ENCODE results near the gene RAC3.

The RAC3 gene

GRCh38 chr17:82021107-82021899 is 10.2 kb upstream of the RAC3 start:
- peaks cover 9% of the 10 kb centered on the region for H3K36me3 ChIP-seq (ENCODE audit: control insufficient read depth, insufficient read depth, low read length)
- H3K27ac ChIP-seq (ENCODE audit: low read depth, low read length, severe bottlenecking), result no peak overlapping the region
- no peaks in the 10 kb centered on the region for H3K9me3 ChIP-seq (ENCODE audit: control insufficient read depth, low read length)
- peaks cover 6% of the 10 kb centered on the region for H3K4me1 ChIP-seq (ENCODE audit: control insufficient read depth, insufficient read depth, low read length, poor library complexity, severe bottlenecking)
- WGBS, 2 experiments (ENCODE audit: insufficient coverage in 2 of 2), result 88 to 89% methylated on average over 19 to 21 of the region's 25 CpGs
- H3K4me3 ChIP-seq (ENCODE audit: extremely low read depth, insufficient read depth, low read length, poor library complexity, severe bottlenecking), result peak overlapping the region; percentile 84

- H3K36me3 ChIP-seq (ENCODE audit: control insufficient read depth, insufficient read depth, low read length), result peaks cover 9% of the 10 kb centered on the region
- H3K9me3 ChIP-seq (ENCODE audit: control insufficient read depth, low read length), result no peaks in the 10 kb centered on the region
- no peak overlapping the region for H3K27ac ChIP-seq (ENCODE audit: low read depth, low read length, severe bottlenecking)
- H3K4me1 ChIP-seq (ENCODE audit: control insufficient read depth, insufficient read depth, low read length, poor library complexity, severe bottlenecking), result peaks cover 6% of the 10 kb centered on the region
- H3K4me3 ChIP-seq (ENCODE audit: extremely low read depth, insufficient read depth, low read length, poor library complexity, severe bottlenecking), result peak overlapping the region; percentile 84
- 12 to 24% methylated on average over 8 to 9 of the region's 10 CpGs for WGBS, 2 experiments (ENCODE audit: insufficient coverage in 2 of 2)
Measured at GRCh38 chr17:82021900-82022309, 9.6 kb upstream of the RAC3 start.

GRCh38 chr17:82022310-82022980 is 9.0 kb upstream of the RAC3 start, which contains the start of gene CENPX:
TSS of gene CENPX (minus strand) at chr17:82022878. CDS start at chr17:82022861, 17 bp downstream.
- Histone ChIP-seq H3K27ac (ENCODE audit: low read depth, low read length, severe bottlenecking) (peak within 1 kb of the TSS; percentile 62), H3K9me3 (ENCODE audit: control insufficient read depth, low read length) (no peaks in the 10 kb centered on the region), H3K4me3 (ENCODE audit: extremely low read depth, insufficient read depth, low read length, poor library complexity, severe bottlenecking) (peak within 1 kb of the TSS; percentile 84), H3K36me3 (ENCODE audit: control insufficient read depth, insufficient read depth, low read length) (peaks cover 8% of the 10 kb centered on the region), H3K4me1 (ENCODE audit: control insufficient read depth, insufficient read depth, low read length, poor library complexity, severe bottlenecking) (peaks cover 6% of the 10 kb centered on the region)
- WGBS, 2 experiments (ENCODE audit: insufficient coverage in 2 of 2), result 0% methylated on average over 36 to 63 of the region's 64 CpGs

- Histone ChIP-seq H3K36me3 (ENCODE audit: control insufficient read depth, insufficient read depth, low read length) (peaks cover 6% of the 10 kb centered on the region), H3K27ac (ENCODE audit: low read depth, low read length, severe bottlenecking) (peak within 1 kb of the TSS; percentile 62), H3K4me3 (ENCODE audit: extremely low read depth, insufficient read depth, low read length, poor library complexity, severe bottlenecking) (peak within 1 kb of the TSS; percentile 84), H3K4me1 (ENCODE audit: control insufficient read depth, insufficient read depth, low read length, poor library complexity, severe bottlenecking) (peaks cover 6% of the 10 kb centered on the region), H3K9me3 (ENCODE audit: control insufficient read depth, low read length) (no peaks in the 10 kb centered on the region)
- WGBS, 2 experiments (ENCODE audit: insufficient coverage in 2 of 2), result 0% methylated on average over 22 to 26 of the region's 42 CpGs
Measured at GRCh38 chr17:82022981-82023446, 8.5 kb upstream of the RAC3 start, which contains the start of gene LRRC45. TSS of gene LRRC45 (plus strand) at chr17:82023305. CDS start at chr17:82023644, 339 bp downstream.

GRCh38 chr17:82023447-82024241 is 7.8 kb upstream of the RAC3 start:
- H3K36me3 ChIP-seq (ENCODE audit: control insufficient read depth, insufficient read depth, low read length), result peaks cover under 1% of the 10 kb centered on the region
- peaks cover 6% of the 10 kb centered on the region for H3K4me1 ChIP-seq (ENCODE audit: control insufficient read depth, insufficient read depth, low read length, poor library complexity, severe bottlenecking)
- peak overlapping the region; percentile 63 for H3K4me3 ChIP-seq (ENCODE audit: extremely low read depth, insufficient read depth, low read length, poor library complexity, severe bottlenecking)
- no peaks in the 10 kb centered on the region for H3K9me3 ChIP-seq (ENCODE audit: control insufficient read depth, low read length)
- 14 to 16% methylated on average over 40 to 50 of the region's 55 CpGs for WGBS, 2 experiments (ENCODE audit: insufficient coverage in 2 of 2)
- no peak overlapping the region for H3K27ac ChIP-seq (ENCODE audit: low read depth, low read length, severe bottlenecking)

- Histone ChIP-seq H3K4me1 (ENCODE audit: control insufficient read depth, insufficient read depth, low read length, poor library complexity, severe bottlenecking) (peaks cover 6% of the 10 kb centered on the region), H3K36me3 (ENCODE audit: control insufficient read depth, insufficient read depth, low read length) (peaks cover 4% of the 10 kb centered on the region)
- WGBS, 2 experiments (ENCODE audit: insufficient coverage in 2 of 2), result 92 to 96% methylated on average over 16 to 17 of the region's 17 CpGs
Measured at GRCh38 chr17:82024859-82025258, 6.6 kb upstream of the RAC3 start.

GRCh38 chr17:82025401-82026107 is 5.9 kb upstream of the RAC3 start:
- WGBS, 2 experiments (ENCODE audit: insufficient coverage in 2 of 2), result 95% methylated on average over 23 to 25 of the region's 25 CpGs
- Histone ChIP-seq H3K4me1 (ENCODE audit: control insufficient read depth, insufficient read depth, low read length, poor library complexity, severe bottlenecking) (peaks cover 6% of the 10 kb centered on the region), H3K36me3 (ENCODE audit: control insufficient read depth, insufficient read depth, low read length) (peaks cover 4% of the 10 kb centered on the region), H3K4me3 (ENCODE audit: extremely low read depth, insufficient read depth, low read length, poor library complexity, severe bottlenecking) (no peak overlapping the region), H3K9me3 (ENCODE audit: control insufficient read depth, low read length) (no peaks in the 10 kb centered on the region), H3K27ac (ENCODE audit: low read depth, low read length, severe bottlenecking) (no peak overlapping the region)

More at GRCh38 chr17:82024859-82025258, 6.6 kb upstream of the RAC3 start:
- H3K27ac ChIP-seq (ENCODE audit: low read depth, low read length, severe bottlenecking), result no peak overlapping the region
- no peaks in the 10 kb centered on the region for H3K9me3 ChIP-seq (ENCODE audit: control insufficient read depth, low read length)
- no peak overlapping the region for H3K4me3 ChIP-seq (ENCODE audit: extremely low read depth, insufficient read depth, low read length, poor library complexity, severe bottlenecking)

- H3K27ac ChIP-seq (ENCODE audit: low read depth, low read length, severe bottlenecking), result no peak overlapping the region
- no peak overlapping the region for H3K4me3 ChIP-seq (ENCODE audit: extremely low read depth, insufficient read depth, low read length, poor library complexity, severe bottlenecking)
- no peaks in the 10 kb centered on the region for H3K9me3 ChIP-seq (ENCODE audit: control insufficient read depth, low read length)
- 89 to 93% methylated on average over 12 to 13 of the region's 13 CpGs for WGBS, 2 experiments (ENCODE audit: insufficient coverage in 2 of 2)
- H3K36me3 ChIP-seq (ENCODE audit: control insufficient read depth, insufficient read depth, low read length), result peaks cover 7% of the 10 kb centered on the region
- H3K4me1 ChIP-seq (ENCODE audit: control insufficient read depth, insufficient read depth, low read length, poor library complexity, severe bottlenecking), result peaks cover 14% of the 10 kb centered on the region
Measured at GRCh38 chr17:82028246-82028645, 3.2 kb upstream of the RAC3 start.

- Histone ChIP-seq H3K4me1 (ENCODE audit: control insufficient read depth, insufficient read depth, low read length, poor library complexity, severe bottlenecking) (peaks cover 11% of the 10 kb centered on the region), H3K9me3 (ENCODE audit: control insufficient read depth, low read length) (no peaks in the 10 kb centered on the region), H3K27ac (ENCODE audit: low read depth, low read length, severe bottlenecking) (no peak overlapping the region), H3K4me3 (ENCODE audit: extremely low read depth, insufficient read depth, low read length, poor library complexity, severe bottlenecking) (no peak overlapping the region), H3K36me3 (ENCODE audit: control insufficient read depth, insufficient read depth, low read length) (peaks cover 11% of the 10 kb centered on the region)
- WGBS, 2 experiments (ENCODE audit: insufficient coverage in 2 of 2), result 94 to 97% methylated on average over 7 to 9 of the region's 9 CpGs
Measured at GRCh38 chr17:82028966-82029365, 2.5 kb upstream of the RAC3 start.

- Histone ChIP-seq H3K36me3 (ENCODE audit: control insufficient read depth, insufficient read depth, low read length) (peaks cover 15% of the 10 kb centered on the region), H3K9me3 (ENCODE audit: control insufficient read depth, low read length) (no peaks in the 10 kb centered on the region), H3K4me3 (ENCODE audit: extremely low read depth, insufficient read depth, low read length, poor library complexity, severe bottlenecking) (no peak overlapping the region), H3K4me1 (ENCODE audit: control insufficient read depth, insufficient read depth, low read length, poor library complexity, severe bottlenecking) (peaks cover 8% of the 10 kb centered on the region), H3K27ac (ENCODE audit: low read depth, low read length, severe bottlenecking) (no peak overlapping the region)
- 93 to 97% methylated on average over 15 to 16 of the region's 16 CpGs for WGBS, 2 experiments (ENCODE audit: insufficient coverage in 2 of 2)
Measured at GRCh38 chr17:82029391-82029790, 2.1 kb upstream of the RAC3 start.

Measured in mesodermal cell (in vitro differentiated cells).